HG03196 (cell line): ENCODE measurements around the gene HLA-DMB.
"Not testable (repeated sequence)": the region's sequence is repeated elsewhere in the genome, so short reads cannot be mapped to it uniquely, and the experiment has no call there.

Experiments
- ATAC-seq: cut with Tn5 transposase; IDR thresholded peaks from one replicate; pipeline ENCODE4 v1.9.1; 2021; ENCODE audit not compliant: unreplicated experiment

Gene HLA-DMB

DNA sequence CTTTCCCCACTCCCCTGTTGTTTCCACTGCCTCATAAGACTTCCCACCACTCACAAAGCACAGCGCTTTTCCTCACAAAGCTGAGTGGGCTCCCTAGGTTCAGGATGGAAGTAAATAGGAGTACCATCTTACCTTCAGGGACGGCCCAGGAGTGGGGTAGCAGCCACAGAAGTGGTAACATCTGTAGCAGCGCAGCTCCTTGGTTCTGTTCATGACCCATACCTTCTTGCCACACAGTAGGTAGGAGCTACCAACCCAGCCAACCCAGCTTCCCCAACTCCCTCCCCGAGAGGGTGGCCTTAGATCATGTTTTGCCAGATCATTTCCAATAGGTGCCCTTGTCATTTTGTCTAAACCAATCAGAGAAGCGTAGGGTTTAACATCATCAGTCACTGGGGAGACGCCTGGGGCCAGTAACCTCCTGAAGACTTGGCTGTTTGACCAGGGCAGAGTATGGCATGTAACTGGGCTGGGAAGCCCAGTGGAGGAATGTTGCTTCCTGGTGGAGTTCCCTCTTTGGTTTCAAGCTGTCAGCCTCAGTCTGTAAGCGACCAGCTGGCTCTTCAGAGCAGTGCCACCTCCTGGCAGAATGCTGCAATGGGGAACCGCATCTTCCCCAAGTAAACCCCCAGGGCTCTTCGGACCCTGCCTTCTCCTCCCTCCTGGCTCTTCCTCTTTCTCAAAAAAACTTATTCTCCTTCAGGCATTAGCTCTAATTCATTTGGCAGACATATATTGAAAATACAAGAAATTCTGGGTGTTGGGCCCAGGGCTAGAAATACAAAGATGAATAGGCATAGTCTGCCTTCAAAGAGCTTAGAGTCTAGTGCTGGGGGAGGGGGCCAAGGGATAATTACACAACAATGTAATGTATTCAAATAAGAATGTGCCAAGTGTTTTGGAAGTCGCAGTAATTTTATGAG, 12.2 kb upstream of the HLA-DMB start, which contains the start of gene HLA-DMA:
Gene HLA-DMA, minus strand, starts transcription at position 281 of the 923 bp plus-strand sequence. Its CDS starts 61 bp downstream, at position 220.
- ATAC-seq: peak; percentile 84

DNA sequence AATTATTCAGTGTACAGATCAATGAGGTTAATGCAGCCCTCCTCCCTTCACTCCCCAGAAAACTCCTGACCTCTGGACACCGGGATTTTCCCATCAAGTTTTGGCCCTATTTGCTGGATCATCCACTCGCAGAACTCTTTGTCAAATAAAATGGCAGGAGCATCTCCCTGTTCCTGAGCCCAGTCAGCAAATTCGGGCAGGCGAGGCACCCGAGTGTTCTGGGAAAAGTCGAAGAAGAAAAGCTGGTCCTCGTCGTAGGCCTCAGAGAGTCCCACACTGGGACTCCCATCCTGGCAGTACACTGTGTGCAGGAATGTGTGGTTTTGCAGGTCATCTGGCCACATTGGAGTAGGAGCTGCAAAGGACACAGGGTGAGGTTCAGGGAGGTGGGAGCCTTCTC, 9.6 kb upstream of the HLA-DMB start:
- ATAC-seq: no peak

DNA sequence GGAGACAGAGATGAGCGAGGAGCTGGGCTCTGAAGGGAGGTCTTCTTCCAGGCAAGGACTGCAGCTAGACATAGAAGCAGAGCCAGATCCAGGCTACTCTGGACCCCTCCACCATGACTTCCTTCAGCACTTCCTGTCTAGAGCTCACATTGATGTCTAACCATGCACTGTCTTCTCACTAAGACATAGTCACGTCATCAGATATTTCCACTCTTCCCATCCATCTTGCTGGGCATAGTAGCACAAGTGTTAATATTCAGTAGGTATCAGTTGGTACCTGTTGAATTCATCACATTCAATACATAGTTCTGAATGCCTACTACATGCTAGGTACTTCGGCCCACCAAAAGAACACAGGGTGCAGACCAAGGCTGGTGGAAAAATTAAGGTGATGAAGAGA, 9.2 kb upstream of the HLA-DMB start:
- ATAC-seq: no peak

- no peak for ATAC-seq
These were observed 8.3 kb upstream of the HLA-DMB start for GRCh38 chr6:32949113-32949512.

DNA sequence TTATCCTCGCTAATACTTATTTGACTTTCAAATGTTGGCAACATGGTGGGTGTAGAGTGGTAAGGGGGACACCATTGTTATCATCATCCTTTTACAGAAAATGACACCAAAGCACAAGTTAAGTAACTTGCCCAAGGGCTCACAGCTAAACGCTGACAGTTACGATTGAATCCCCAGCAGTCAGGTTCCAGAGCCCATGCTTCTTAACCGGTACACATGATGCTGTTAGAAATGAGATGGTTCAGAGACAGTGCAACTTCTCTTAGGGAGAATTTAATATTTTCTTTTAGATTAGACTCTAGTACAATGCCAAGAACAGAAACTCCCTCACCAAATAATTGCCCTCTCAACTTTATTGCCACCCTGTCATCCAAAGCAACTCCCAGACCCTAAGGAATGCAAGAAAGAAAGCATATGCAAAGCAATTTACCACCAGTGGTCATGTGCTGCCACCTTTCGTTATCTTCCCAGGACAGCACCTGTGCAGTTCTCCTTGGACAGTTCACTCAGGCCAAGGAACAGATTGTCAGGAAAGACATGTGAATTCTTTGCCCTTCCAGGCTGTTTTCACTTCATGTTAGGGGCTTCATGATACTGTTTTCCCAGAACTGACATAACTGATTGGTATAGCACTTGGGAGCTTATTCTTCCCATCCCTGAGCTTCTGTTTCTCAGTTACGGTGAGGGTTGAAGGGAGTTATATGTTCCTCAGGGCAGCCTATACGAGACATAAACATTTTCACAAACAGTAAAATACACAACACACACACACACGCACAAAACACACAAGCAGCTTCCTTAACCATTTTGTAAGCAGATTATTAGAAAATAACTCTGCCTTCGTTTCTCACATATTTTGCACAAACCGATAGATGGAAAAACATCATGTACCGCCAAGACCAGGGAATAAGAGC, 7.0 kb upstream of the HLA-DMB start:
- ATAC-seq: no peak

DNA sequence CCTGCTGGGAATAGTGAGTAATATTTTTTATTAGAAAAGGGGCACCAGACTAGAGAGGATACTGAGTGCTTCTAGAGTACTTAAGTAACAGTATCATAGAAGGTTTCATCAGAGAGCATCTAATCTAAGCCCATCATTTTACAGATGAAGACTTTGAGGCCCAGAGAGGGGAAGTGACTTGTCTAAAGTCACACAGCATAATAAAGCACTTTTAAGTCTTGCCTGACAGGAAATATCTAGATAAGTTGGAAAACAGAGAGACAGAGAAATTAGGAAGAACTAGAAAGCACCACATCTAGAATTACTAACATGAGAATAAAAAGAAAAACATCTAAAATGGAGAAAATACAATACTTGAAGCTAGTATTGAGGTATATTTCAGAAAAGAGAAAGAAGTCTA, 6.1 kb upstream of the HLA-DMB start:
- ATAC-seq: no peak

- ATAC-seq: no peak
These were observed 5.1 kb upstream of the HLA-DMB start for GRCh38 chr6:32945953-32946352.

DNA sequence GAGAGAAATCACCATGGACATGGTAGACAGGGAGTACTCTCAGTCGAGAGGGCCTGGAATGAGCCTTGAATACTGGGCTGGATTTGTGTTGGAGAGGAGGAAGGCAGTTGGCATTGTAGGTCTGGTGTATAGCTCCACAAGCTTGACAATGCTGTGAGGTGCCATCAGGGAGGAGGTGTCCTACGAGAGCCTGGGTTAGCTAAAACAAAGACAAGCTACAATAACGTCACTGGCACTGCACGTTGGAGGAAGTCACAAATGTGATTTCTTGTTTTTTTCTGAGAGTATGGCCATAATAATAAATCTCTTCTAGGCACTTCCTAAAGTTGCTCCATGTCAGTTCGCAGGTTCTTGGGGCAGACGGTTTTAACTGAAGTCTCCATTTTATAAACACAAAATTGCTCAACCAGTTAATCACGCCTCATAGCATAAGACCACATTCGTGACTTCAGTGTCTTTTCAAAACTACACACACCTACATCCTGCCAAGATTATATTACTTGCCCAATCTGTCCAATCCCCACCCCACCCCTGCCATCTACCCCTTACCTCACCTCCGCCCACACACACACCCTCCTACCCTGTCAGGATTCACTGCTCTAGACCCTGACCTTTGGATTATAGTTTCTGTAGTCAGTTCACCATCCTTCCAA, 4.4 kb upstream of the HLA-DMB start:
- no peak for ATAC-seq

DNA sequence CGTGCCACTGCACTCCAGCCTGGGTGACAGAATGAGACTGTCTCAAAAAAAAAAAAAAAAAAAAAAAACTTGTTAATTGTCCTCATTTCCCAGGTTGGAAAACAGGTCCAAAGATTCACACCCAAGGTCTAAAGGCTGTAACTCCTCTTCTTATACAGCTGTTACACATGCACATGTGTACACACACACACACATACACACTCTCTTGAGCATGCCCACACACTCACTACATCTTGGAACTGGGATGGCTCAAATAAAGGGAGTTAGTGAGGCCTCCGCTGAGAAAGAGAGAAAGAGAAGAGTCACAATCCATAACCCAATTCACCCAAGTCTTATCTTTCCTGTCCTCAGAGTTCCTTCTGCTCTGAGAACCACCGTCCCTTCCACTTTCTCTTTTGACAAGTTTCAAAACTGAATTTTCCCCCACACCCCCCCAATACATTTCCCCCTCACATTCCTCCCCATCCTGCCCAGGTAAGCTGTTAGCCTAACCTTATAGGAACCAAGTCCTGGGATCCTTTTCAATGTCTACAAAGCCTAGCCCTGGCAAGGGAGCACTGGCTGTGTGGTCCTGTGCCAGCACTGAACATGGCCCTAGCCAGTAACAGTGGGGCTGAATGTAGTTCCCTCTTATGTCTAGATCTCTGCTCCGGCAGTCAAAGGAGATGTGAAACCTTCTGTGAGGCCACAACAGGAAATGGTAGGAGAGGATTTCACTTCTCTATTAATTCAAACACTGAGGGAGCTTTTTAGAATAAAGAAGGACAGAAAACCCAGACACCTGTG, 3.2 kb upstream of the HLA-DMB start:
- peak; percentile 31 for ATAC-seq

DNA sequence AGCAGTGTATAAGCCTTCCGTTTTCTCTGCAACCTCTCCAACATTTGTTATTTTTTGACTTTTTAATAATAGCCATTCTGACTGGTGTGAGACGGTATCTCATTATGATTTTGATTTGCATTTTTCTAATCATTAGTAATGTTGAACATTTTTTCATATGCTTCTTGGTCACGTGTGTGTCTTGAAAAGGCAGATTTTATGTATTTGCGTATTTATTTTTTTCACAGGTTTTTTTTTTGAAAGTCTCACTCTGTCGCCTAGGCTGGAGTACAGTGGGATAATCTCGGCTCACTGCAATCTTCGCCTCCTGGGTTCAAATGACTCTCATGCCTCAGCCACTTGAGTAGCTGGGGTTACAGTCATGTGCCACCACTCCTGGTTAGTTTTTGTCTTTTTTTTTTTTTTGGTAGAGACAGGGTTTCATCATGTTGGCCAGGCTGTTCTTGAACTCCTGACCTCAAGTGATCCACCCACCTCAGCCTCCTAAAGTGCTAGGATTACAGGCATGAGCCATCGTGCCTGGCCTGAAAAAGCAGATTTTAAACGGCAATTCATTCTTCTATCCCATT, 1.8 kb upstream of the HLA-DMB start:
- ATAC-seq: not testable (repeated sequence)

- ATAC-seq: peak; percentile 50
These were observed 463 bp upstream of the HLA-DMB start for GRCh38 chr6:32941214-32941768.

- no peak for ATAC-seq
These were observed 2.3 kb downstream of the HLA-DMB start for GRCh38 chr6:32938494-32938893.

DNA sequence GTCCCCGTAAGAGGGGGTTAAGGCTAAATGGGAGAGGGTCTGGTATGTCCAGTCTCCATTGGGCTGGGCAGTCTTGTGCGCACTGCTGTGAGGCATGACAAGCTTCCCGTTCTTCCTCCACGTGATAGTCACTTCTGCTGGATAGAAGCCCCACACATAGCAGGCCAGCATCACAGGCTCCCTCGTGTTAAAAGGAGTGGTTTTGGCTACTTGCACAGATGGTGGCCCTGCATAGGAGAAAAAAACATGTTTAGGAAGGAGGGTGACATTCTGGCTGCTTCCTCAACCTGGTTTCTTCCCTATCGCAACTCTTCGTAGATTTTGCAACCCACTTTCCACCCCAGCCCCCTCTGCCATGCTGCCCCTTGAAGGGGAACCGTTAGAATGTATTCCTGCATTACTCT, 3.6 kb downstream of the HLA-DMB start:
- no peak for ATAC-seq

DNA sequence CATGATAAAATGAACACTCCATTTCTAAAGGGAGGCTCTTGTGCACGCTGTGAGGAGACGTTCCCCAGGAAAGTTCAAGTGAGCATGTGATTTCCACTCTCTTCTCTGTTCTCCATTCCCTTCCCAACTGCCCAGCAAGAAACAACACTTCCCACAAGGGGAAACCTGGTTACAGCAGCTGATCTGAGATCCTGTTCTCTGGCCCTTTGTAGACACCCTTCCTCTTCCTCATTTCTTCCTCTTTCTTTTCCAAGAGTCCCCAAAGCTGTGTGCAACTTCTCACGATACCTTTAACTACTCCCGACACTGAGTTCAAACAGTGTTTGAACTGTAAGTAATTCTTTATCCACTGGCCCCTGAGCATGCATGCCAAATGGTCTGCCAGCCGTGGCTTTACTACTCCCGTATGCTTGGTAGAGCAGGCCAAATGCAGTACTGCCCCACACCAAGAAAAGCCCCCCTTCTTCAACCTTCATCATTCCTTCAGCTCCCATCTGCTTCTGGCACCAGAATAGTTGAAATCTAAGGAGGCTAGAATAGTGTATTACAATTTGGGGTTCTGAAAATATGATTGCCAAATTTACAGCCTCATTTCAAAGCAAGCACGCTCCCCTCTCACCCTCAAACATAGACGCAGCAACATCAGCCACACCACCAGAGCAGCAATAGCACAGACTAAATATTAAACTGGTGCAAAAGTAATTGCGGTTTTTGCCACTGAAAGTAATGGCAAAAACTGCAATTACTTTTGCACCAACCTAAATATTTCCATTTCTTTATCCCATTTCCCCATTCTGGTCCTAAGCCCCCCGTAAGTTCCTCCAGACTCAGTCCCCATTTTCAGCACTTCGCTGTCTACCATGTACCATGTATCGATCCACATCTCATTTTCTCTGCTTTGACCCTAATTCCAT, 4.3 kb downstream of the HLA-DMB start:
- no peak for ATAC-seq

- ATAC-seq: no peak
These were observed 5.1 kb downstream of the HLA-DMB start for GRCh38 chr6:32935551-32936238.

DNA sequence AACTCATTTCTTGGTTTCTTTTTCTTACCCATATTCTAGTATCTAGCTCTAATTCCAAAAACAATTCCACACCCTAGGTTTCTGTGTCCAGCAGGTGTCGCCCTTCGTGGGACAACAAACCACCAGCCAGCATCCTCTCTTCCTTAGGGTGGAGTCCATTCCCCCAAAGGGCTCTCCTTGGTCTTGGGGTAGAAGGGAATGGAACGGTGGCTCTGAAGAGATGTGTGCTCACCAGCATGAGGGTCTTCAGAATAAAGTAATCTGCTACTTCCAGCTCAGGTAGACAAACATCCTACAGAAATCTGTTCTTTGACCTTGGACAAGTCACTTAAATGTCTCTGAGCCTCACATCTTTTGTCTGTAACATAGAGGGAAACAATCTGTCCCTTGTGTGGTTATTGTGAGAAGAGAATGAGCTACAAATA, 7.2 kb downstream of the HLA-DMB start:
- no peak for ATAC-seq

GRCh38 chr6:32932132-32932868, 8.5 kb downstream of the HLA-DMB start:
- no peak for ATAC-seq
